ENCODE measurements around the gene MRC2.

MRC2 gene

GRCh38 chr17:62720126-62720850 lies 92.8 kb downstream of the MRC2 start:
- no peak overlapping the region for H2BK5ac ChIP-seq (ENCODE audit: low read length)
- no CpG with 5 or more reads among the region's 3 CpGs for WGBS (ENCODE audit: extremely low coverage, insufficient coverage, low lambda C conversion rate)
- H3K56ac ChIP-seq (ENCODE audit: low read length), result peak overlapping the region; percentile 53
- H3K4me2 ChIP-seq (ENCODE audit: low read length), result no peak overlapping the region
- no peaks in the 10 kb centered on the region for H3K79me2 ChIP-seq (ENCODE audit: control insufficient read depth, insufficient read depth, low read length)
- no peak overlapping the region for H2AK5ac ChIP-seq (ENCODE audit: low read length)
- H3K18ac ChIP-seq (ENCODE audit: low read length), result no peak overlapping the region
- H2BK120ac ChIP-seq (ENCODE audit: low read depth, low read length), result no peak overlapping the region
- H3K27ac ChIP-seq (ENCODE audit: low read depth, low read length), result no peak overlapping the region
- H3K27me3 ChIP-seq (ENCODE audit: insufficient read depth, low read length, poor library complexity), result no peaks in the 10 kb centered on the region
- H3K36me3 ChIP-seq (ENCODE audit: control insufficient read depth, insufficient read depth, low read length), result no peaks in the 10 kb centered on the region
- H3K4me1 ChIP-seq (ENCODE audit: control insufficient read depth, low read depth, low read length), result no peaks in the 10 kb centered on the region
- H3K79me1 ChIP-seq (ENCODE audit: low read length), result no peaks in the 10 kb centered on the region
- no peak overlapping the region for H3K4ac ChIP-seq (ENCODE audit: low read depth, low read length)
- no peak overlapping the region for H3K4me3 ChIP-seq (ENCODE audit: low read length)
- H4K5ac ChIP-seq (ENCODE audit: low read length), result no peak overlapping the region
- no peak overlapping the region for H3K23ac ChIP-seq (ENCODE audit: low read length)
- H4K8ac ChIP-seq (ENCODE audit: low read depth, low read length), result no peak overlapping the region
- peak; percentile 51 for DNase-seq
- H2BK15ac ChIP-seq (replicated peaks; ENCODE audit: low read depth), result no peak overlapping the region
- H3K9ac ChIP-seq (ENCODE audit: low read length), result no peak overlapping the region

GRCh38 chr17:62722625-62723024 lies 95.2 kb downstream of the MRC2 start:
- Histone ChIP-seq H3K4me3 (ENCODE audit: low read length) (no peak overlapping the region), H3K4me2 (ENCODE audit: low read length) (no peak overlapping the region), H3K23ac (ENCODE audit: low read length) (no peak overlapping the region), H3K9ac (ENCODE audit: low read length) (no peak overlapping the region), H3K79me1 (ENCODE audit: low read length) (no peaks in the 10 kb centered on the region), H3K18ac (ENCODE audit: low read length) (no peak overlapping the region), H3K27ac (ENCODE audit: low read depth, low read length) (no peak overlapping the region), H2BK120ac (ENCODE audit: low read depth, low read length) (no peak overlapping the region), H3K36me3 (ENCODE audit: control insufficient read depth, insufficient read depth, low read length) (no peaks in the 10 kb centered on the region), H3K56ac (ENCODE audit: low read length) (no peak overlapping the region), H4K5ac (ENCODE audit: low read length) (no peak overlapping the region), H3K27me3 (ENCODE audit: insufficient read depth, low read length, poor library complexity) (no peaks in the 10 kb centered on the region), H3K79me2 (ENCODE audit: control insufficient read depth, insufficient read depth, low read length) (no peaks in the 10 kb centered on the region), H4K8ac (ENCODE audit: low read depth, low read length) (no peak overlapping the region), H3K4ac (ENCODE audit: low read depth, low read length) (no peak overlapping the region), H2BK5ac (ENCODE audit: low read length) (no peak overlapping the region), H2BK15ac (replicated peaks; ENCODE audit: low read depth) (no peak overlapping the region), H2AK5ac (ENCODE audit: low read length) (no peak overlapping the region), H3K4me1 (ENCODE audit: control insufficient read depth, low read depth, low read length) (no peaks in the 10 kb centered on the region)
- no peak for DNase-seq
- whole genome bisulfite sequencing (ENCODE audit: extremely low coverage, insufficient coverage, low lambda C conversion rate), result no CpG with 5 or more reads among the region's 1 CpG

GRCh38 chr17:62723842-62724241 lies 96.4 kb downstream of the MRC2 start:
- no peak overlapping the region for H2BK15ac ChIP-seq (replicated peaks; ENCODE audit: low read depth)
- no peak overlapping the region for H3K56ac ChIP-seq (ENCODE audit: low read length)
- no peak overlapping the region for H3K23ac ChIP-seq (ENCODE audit: low read length)
- H3K36me3 ChIP-seq (ENCODE audit: control insufficient read depth, insufficient read depth, low read length), result no peaks in the 10 kb centered on the region
- DNase-seq, result peak; percentile 37
- no peak overlapping the region for H3K27ac ChIP-seq (ENCODE audit: low read depth, low read length)
- H3K79me1 ChIP-seq (ENCODE audit: low read length), result no peaks in the 10 kb centered on the region
- no peak overlapping the region for H2BK120ac ChIP-seq (ENCODE audit: low read depth, low read length)
- H3K4me2 ChIP-seq (ENCODE audit: low read length), result no peak overlapping the region
- no peaks in the 10 kb centered on the region for H3K4me1 ChIP-seq (ENCODE audit: control insufficient read depth, low read depth, low read length)
- no peak overlapping the region for H3K4ac ChIP-seq (ENCODE audit: low read depth, low read length)
- H3K9ac ChIP-seq (ENCODE audit: low read length), result no peak overlapping the region
- H3K4me3 ChIP-seq (ENCODE audit: low read length), result no peak overlapping the region
- WGBS (ENCODE audit: extremely low coverage, insufficient coverage, low lambda C conversion rate), result no CpG with 5 or more reads among the region's 7 CpGs
- H3K79me2 ChIP-seq (ENCODE audit: control insufficient read depth, insufficient read depth, low read length), result no peaks in the 10 kb centered on the region
- no peak overlapping the region for H2BK5ac ChIP-seq (ENCODE audit: low read length)
- no peak overlapping the region for H4K5ac ChIP-seq (ENCODE audit: low read length)
- no peak overlapping the region for H4K8ac ChIP-seq (ENCODE audit: low read depth, low read length)
- H3K27me3 ChIP-seq (ENCODE audit: insufficient read depth, low read length, poor library complexity), result no peaks in the 10 kb centered on the region
- H2AK5ac ChIP-seq (ENCODE audit: low read length), result no peak overlapping the region
- no peak overlapping the region for H3K18ac ChIP-seq (ENCODE audit: low read length)

GRCh38 chr17:62724398-62725146 lies 97.1 kb downstream of the MRC2 start:
- Histone ChIP-seq H3K36me3 (ENCODE audit: control insufficient read depth, insufficient read depth, low read length) (no peaks in the 10 kb centered on the region), H2BK5ac (ENCODE audit: low read length) (no peak overlapping the region), H3K4me1 (ENCODE audit: control insufficient read depth, low read depth, low read length) (no peaks in the 10 kb centered on the region), H2BK15ac (replicated peaks; ENCODE audit: low read depth) (no peak overlapping the region), H3K18ac (ENCODE audit: low read length) (no peak overlapping the region), H4K8ac (ENCODE audit: low read depth, low read length) (no peak overlapping the region), H3K27me3 (ENCODE audit: insufficient read depth, low read length, poor library complexity) (no peaks in the 10 kb centered on the region), H2BK120ac (ENCODE audit: low read depth, low read length) (no peak overlapping the region), H3K23ac (ENCODE audit: low read length) (no peak overlapping the region), H3K4me2 (ENCODE audit: low read length) (no peak overlapping the region), H3K27ac (ENCODE audit: low read depth, low read length) (no peak overlapping the region), H3K79me1 (ENCODE audit: low read length) (no peaks in the 10 kb centered on the region), H3K4ac (ENCODE audit: low read depth, low read length) (no peak overlapping the region), H2AK5ac (ENCODE audit: low read length) (no peak overlapping the region), H3K79me2 (ENCODE audit: control insufficient read depth, insufficient read depth, low read length) (no peaks in the 10 kb centered on the region), H3K4me3 (ENCODE audit: low read length) (no peak overlapping the region), H3K9ac (ENCODE audit: low read length) (no peak overlapping the region), H3K56ac (ENCODE audit: low read length) (no peak overlapping the region), H4K5ac (ENCODE audit: low read length) (no peak overlapping the region)
- WGBS (ENCODE audit: extremely low coverage, insufficient coverage, low lambda C conversion rate), result no CpG with 5 or more reads among the region's 16 CpGs
- no peak for DNase-seq

- H4K8ac ChIP-seq (ENCODE audit: low read depth, low read length), result no peak overlapping the region
- no peaks in the 10 kb centered on the region for H3K79me2 ChIP-seq (ENCODE audit: control insufficient read depth, insufficient read depth, low read length)
- H3K27me3 ChIP-seq (ENCODE audit: insufficient read depth, low read length, poor library complexity), result no peaks in the 10 kb centered on the region
- H3K4me2 ChIP-seq (ENCODE audit: low read length), result no peak overlapping the region
- no peak overlapping the region for H2BK5ac ChIP-seq (ENCODE audit: low read length)
- H3K4me3 ChIP-seq (ENCODE audit: low read length), result no peak overlapping the region
- no peaks in the 10 kb centered on the region for H3K4me1 ChIP-seq (ENCODE audit: control insufficient read depth, low read depth, low read length)
- no peak overlapping the region for H3K9ac ChIP-seq (ENCODE audit: low read length)
- H2BK120ac ChIP-seq (ENCODE audit: low read depth, low read length), result no peak overlapping the region
- no peak overlapping the region for H2AK5ac ChIP-seq (ENCODE audit: low read length)
- H3K79me1 ChIP-seq (ENCODE audit: low read length), result no peaks in the 10 kb centered on the region
- no peak overlapping the region for H3K27ac ChIP-seq (ENCODE audit: low read depth, low read length)
- no peak for DNase-seq
- H3K23ac ChIP-seq (ENCODE audit: low read length), result no peak overlapping the region
- H2BK15ac ChIP-seq (replicated peaks; ENCODE audit: low read depth), result no peak overlapping the region
- no peak overlapping the region for H3K4ac ChIP-seq (ENCODE audit: low read depth, low read length)
- no peaks in the 10 kb centered on the region for H3K36me3 ChIP-seq (ENCODE audit: control insufficient read depth, insufficient read depth, low read length)
- H4K5ac ChIP-seq (ENCODE audit: low read length), result no peak overlapping the region
- no peak overlapping the region for H3K18ac ChIP-seq (ENCODE audit: low read length)
- H3K56ac ChIP-seq (ENCODE audit: low read length), result no peak overlapping the region
- WGBS (ENCODE audit: extremely low coverage, insufficient coverage, low lambda C conversion rate), result no CpG with 5 or more reads among the region's 5 CpGs
These were observed 98.3 kb downstream of the MRC2 start for GRCh38 chr17:62725791-62726249.
